Measurements from ENCODE around the gene CDO1. TPM values are rescaled to one million over a fixed set of nuclear protein-coding genes. Genes with fewer than 3 reads are reported as not detected.

Gene CDO1
- total RNA-seq, 1 donor from 2014 or later: 36.0 TPM

DNA sequence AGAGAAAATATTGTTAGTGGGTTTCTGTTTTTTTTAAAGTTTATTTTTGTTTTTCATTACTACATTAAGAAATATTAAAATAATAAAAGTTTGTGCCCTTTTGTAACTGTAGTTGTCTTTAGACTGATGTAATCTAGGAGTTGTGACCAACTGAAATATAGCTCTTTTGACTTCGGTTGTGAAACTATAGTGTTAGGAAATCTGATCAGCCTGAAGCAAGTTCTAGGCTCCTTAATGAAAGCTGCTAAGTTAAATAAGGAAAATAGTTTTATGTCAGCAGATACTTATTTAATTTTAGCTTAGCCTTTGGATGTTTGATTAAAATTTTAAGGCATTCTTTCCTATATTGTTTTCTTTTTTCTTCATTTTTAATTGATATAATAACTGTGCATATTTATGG, 39.5 kb upstream of the CDO1 start:
- H3K4me3 ChIP-seq: no peak overlapping the region
- peaks cover 0 to 42% of the 10 kb centered on the region in 2 donors for H3K4me1 ChIP-seq
- H3K27me3 ChIP-seq: no peaks in the 10 kb centered on the region
- TF ChIP-seq, protein P1, sequence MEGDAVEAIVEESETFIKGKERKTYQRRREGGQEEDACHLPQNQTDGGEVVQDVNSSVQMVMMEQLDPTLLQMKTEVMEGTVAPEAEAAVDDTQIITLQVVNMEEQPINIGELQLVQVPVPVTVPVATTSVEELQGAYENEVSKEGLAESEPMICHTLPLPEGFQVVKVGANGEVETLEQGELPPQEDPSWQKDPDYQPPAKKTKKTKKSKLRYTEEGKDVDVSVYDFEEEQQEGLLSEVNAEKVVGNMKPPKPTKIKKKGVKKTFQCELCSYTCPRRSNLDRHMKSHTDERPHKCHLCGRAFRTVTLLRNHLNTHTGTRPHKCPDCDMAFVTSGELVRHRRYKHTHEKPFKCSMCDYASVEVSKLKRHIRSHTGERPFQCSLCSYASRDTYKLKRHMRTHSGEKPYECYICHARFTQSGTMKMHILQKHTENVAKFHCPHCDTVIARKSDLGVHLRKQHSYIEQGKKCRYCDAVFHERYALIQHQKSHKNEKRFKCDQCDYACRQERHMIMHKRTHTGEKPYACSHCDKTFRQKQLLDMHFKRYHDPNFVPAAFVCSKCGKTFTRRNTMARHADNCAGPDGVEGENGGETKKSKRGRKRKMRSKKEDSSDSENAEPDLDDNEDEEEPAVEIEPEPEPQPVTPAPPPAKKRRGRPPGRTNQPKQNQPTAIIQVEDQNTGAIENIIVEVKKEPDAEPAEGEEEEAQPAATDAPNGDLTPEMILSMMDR (IDR thresholded peaks at IDR 0.05): no peak
- no peaks in the 10 kb centered on the region for H3K36me3 ChIP-seq
- no peak overlapping the region for H3K27ac ChIP-seq
- H3K9me3 ChIP-seq: no peaks in the 10 kb centered on the region
- no peak for DNase-seq (ENCODE audit: low spot score in 2 of 2)
- intact Hi-C loops (cut with DNase I): no loop called here

DNA sequence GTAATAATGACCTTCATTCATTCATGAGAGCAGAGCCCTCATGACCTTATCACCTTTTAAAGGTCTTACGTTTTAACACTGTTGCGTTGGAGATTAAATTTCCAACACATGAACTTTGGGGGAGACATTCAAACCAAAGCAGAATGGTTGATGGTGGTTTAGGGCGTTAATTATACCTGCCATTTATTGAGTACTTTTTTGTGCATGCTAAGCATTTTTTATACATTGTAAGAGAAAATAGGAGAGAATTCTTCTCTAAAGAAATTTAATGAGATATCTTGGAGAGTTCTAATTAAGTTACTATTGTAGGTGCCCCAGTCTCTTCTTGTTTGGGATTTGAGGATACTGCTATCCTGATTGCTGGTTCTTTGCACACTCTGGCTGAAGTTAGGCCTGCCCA, 37.7 kb upstream of the CDO1 start:
- H3K4me3 ChIP-seq: no peak overlapping the region
- no peak for DNase-seq (ENCODE audit: low spot score in 2 of 2)
- peaks cover 0 to 41% of the 10 kb centered on the region in 2 donors for H3K4me1 ChIP-seq
- H3K36me3 ChIP-seq: no peaks in the 10 kb centered on the region
- intact Hi-C loops (cut with DNase I): no loop called here
- TF ChIP-seq, protein P1 (IDR thresholded peaks at IDR 0.05): no peak
- no peaks in the 10 kb centered on the region for H3K27me3 ChIP-seq
- H3K27ac ChIP-seq: no peak overlapping the region
- no peaks in the 10 kb centered on the region for H3K9me3 ChIP-seq

DNA sequence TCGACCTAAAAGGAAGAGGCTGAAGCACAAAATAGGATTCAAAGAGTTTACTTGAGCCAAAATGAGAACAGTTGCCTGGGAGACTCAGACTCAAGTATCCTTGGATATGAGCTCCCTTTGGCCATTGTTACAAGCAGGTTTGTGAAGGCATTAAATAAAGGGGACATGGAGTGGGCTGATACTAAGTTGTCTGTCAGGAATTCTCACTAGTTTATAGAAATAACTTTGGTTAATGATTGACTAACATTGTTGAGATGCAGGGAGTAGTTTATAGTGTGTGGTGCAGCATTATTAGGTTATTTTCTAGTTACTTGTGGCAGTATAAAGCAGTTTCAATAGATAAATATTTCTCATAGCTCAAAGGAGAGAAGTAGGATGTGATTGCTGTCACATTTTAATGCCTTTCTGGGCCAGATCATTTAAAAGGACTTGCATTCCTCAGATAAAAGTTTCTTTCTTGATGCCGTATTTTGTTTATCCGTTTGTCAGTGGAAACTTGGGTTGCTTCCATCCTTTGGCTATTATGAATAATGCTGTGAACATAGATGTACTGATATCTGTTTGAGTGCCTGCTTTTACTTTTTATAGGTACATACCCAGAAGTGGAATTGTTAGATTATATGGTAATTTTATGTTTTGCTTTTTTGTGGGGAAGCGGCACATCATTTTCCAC, 34.4 kb upstream of the CDO1 start:
- Histone ChIP-seq H3K4me1 (peaks cover 0 to 16% of the 10 kb centered on the region in 2 donors), H3K4me3 (peak overlapping the region; percentile 11 to 35), H3K27me3 (no peaks in the 10 kb centered on the region), H3K9me3 (no peaks in the 10 kb centered on the region), H3K27ac (peak overlapping the region; percentile 41 to 56), H3K36me3 (no peaks in the 10 kb centered on the region)
- TF ChIP-seq, protein P1 (IDR thresholded peaks at IDR 0.05): no peak
- intact Hi-C loops (cut with DNase I): no loop called here
- DNase-seq (ENCODE audit: low spot score in 2 of 2): no peak

DNA sequence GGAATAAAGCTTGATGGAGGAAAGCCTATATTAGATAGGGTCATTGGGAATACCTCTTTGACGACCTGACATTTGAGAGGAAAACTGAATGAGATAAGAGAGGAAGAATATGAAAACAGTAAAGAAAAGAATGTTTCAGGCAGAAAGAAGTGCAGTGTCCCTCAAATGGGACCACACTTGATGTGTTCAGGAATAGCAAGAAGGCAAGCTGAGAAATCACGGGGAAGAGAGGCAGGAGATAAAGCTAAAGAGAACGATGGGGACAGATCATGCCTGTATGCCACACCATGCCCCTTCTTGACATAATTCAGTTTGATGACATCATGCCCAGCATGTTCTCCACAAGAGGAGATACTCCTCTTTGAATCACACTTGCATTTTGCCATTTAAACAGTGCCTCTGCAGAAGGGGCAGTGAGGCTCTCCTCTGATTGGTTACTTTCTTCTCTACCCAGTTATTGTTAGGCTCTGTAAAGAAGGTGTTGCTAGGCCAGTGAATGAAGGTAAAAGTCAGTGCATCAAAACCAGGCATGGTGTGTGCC, 32.9 kb upstream of the CDO1 start:
- no peak for DNase-seq (ENCODE audit: low spot score in 2 of 2)
- Histone ChIP-seq H3K27me3 (no peaks in the 10 kb centered on the region), H3K36me3 (no peaks in the 10 kb centered on the region), H3K9me3 (no peaks in the 10 kb centered on the region), H3K4me3 (no peak overlapping the region), H3K4me1 (peaks cover 0 to 17% of the 10 kb centered on the region in 2 donors), H3K27ac (no peak overlapping the region)
- TF ChIP-seq, protein P1 (IDR thresholded peaks at IDR 0.05): no peak
- intact Hi-C loops (cut with DNase I): loop anchor here (5.0 kb wide), 1 partner anchor 218 kb away; no protein-coding TSS in a partner anchor

DNA sequence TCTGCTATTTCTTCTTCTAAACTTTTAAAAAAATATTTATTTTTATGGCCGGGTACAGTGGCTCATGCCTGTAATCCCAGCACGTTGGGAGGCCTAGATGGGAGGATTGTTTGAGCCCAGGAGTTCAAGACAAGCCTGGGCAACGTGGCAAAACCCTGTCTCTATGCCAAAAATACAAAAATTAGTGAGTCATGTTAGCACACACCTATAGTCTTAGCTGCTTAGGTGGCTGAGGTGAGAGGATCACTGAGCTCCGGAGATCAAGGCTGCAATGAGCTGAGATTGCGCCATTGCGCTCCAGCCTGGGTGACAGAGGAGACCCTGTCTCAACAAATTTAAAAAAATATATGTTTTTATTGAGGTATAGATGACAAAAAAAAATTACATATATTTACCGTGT, 30.8 kb upstream of the CDO1 start:
- Histone ChIP-seq H3K27ac (no peak overlapping the region), H3K36me3 (no peaks in the 10 kb centered on the region), H3K4me1 (peaks cover 0 to 21% of the 10 kb centered on the region in 2 donors), H3K9me3 (no peaks in the 10 kb centered on the region), H3K4me3 (no peak overlapping the region), H3K27me3 (no peaks in the 10 kb centered on the region)
- intact Hi-C loops (cut with DNase I): loop anchor here (5.0 kb wide), 1 partner anchor 220 kb away; no protein-coding TSS in a partner anchor
- TF ChIP-seq, protein P1 (IDR thresholded peaks at IDR 0.05): no peak
- DNase-seq (ENCODE audit: low spot score in 2 of 2): no peak
